ENCODE results near the gene GALNT3.
A peak's percentile ranks its signal among the peaks of the same experiment; 100 is the strongest.

The GALNT3 gene

DNA sequence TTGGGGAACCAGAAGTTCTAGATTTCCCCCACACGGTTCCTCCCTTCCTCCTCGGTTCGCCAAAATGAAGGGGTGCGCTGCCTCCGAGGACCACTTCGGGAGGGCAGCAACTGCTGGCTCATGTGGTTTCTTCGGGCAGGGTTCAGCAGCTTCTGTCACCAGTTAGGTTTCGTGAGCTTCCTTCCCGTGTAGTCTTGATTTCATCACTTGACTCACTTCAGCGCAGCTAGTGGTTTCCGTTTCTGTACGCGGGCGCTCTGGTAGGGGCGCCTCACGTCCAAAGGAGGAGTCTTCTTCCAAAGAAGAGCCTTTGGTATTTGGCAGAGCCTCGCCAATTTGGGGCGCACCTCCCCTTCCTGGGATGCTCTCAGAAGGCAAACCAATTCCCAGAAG is 485 bp upstream of the GALNT3 start:
- Histone ChIP-seq H3K4me3 (ENCODE audit: low read depth in 1 of 2, low read length in 2 of 2) (peak overlapping the region; percentile 44 to 60), H3K4me1 (ENCODE audit: insufficient read depth, low read length) (no peaks in the 10 kb centered on the region), H3K36me3 (ENCODE audit: insufficient read depth, low read length) (no peaks in the 10 kb centered on the region), H3K27me3 (ENCODE audit: control insufficient read depth in 1 of 2, insufficient read depth in 2 of 2, low read length in 2 of 2) (peaks cover 9 to 16% of the 10 kb centered on the region in 2 donors), H3K9me3 (ENCODE audit: low read length) (no peaks in the 10 kb centered on the region), H3K27ac (ENCODE audit: low read depth, low read length) (no peak overlapping the region), H3K9ac (ENCODE audit: low read length) (no peak overlapping the region)

DNA sequence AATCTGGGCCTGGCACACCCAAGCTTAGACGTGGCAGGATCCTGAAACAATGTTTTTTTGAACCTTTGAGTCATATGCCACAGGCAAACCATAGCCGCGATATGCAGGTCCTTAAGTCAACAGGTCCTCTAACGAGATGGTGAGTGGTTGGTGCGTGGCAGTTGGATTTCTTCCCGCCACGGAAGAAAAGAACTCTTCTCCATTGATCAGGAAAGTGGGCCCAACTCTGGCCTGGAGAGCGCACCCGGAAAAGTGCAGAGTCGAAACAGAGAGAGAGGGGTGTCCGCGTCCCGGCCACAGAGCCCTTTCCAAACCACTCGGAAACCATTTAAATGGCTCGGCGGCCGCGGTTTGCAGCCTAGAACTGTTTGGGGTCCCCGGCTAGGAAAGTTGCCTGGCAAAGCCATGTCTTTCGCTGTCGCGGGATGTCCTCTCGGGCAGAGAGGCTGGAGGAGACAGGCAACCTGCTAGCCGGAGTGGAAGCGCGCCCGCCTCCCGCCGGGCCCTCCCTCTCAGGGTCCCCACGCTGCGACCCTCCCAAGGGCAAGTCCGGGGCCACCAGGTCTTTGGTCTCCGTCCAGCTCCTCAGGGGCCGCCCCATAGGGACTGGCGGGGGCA is 777 bp downstream of the GALNT3 start:
- Histone ChIP-seq H3K27ac (ENCODE audit: low read depth, low read length) (no peak overlapping the region), H3K9me3 (ENCODE audit: low read length) (no peaks in the 10 kb centered on the region), H3K9ac (ENCODE audit: low read length) (no peak overlapping the region), H3K4me3 (ENCODE audit: low read depth in 1 of 2, low read length in 2 of 2) (peak overlapping the region; percentile 18 to 44), H3K27me3 (ENCODE audit: control insufficient read depth in 1 of 2, insufficient read depth in 2 of 2, low read length in 2 of 2) (peaks cover 9 to 16% of the 10 kb centered on the region in 2 donors), H3K4me1 (ENCODE audit: insufficient read depth, low read length) (no peaks in the 10 kb centered on the region), H3K36me3 (ENCODE audit: insufficient read depth, low read length) (no peaks in the 10 kb centered on the region)

DNA sequence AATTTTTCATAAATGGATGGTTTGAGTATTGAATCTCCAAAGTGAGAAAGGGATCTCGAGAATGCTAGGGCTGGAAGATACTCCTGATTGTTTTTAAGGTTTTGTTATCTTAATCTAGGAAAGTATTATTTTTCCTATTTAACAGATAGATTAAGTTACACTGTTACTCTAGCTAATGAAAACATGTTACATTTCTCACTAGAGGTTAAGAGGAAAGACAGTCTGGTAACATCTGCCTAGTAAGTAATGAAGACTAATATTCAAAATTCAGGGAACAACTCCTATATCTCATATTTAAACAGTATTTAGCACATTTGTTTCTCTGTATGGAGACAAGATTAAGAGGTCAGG is 2.0 kb downstream of the GALNT3 start:
- Histone ChIP-seq H3K9ac (ENCODE audit: low read length) (no peak overlapping the region), H3K27me3 (ENCODE audit: control insufficient read depth in 1 of 2, insufficient read depth in 2 of 2, low read length in 2 of 2) (peaks cover 9 to 16% of the 10 kb centered on the region in 2 donors), H3K9me3 (ENCODE audit: low read length) (no peaks in the 10 kb centered on the region), H3K27ac (ENCODE audit: low read depth, low read length) (no peak overlapping the region), H3K4me1 (ENCODE audit: insufficient read depth, low read length) (no peaks in the 10 kb centered on the region), H3K36me3 (ENCODE audit: insufficient read depth, low read length) (no peaks in the 10 kb centered on the region), H3K4me3 (ENCODE audit: low read depth in 1 of 2, low read length in 2 of 2) (no peak overlapping the region)

DNA sequence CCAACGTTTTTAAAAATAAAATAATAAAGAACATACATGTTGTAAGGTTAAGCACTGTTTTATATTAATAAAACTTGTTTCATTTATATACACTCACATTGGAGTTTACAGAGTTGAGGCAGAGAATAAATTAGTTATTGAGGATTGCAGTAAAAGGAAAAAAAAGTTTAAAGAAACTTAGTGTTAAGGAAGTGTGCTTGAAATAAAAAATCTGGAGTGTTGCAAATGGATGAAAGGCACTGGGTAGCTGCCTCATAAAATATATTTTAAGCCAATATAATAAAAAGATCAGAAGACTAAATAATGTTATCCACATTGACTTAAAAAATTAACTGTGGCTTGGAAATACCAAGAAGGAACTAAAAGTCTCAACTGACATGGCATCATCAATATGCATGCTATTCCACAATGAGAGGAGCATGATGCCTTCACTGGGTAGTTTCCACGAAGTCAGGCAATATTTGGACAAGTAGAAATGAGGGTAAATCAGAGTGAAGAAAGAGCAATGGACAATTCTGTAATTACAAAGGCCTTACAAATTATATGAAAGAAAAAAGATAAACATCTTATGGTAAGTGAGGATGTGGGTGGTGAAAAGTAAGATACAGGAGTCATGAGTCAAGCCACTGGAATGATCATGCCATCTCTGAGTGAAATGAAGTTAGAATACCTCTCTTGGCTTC is 2.5 kb downstream of the GALNT3 start:
- no peaks in the 10 kb centered on the region for H3K36me3 ChIP-seq (ENCODE audit: insufficient read depth, low read length)
- peaks cover 9 to 16% of the 10 kb centered on the region in 2 donors for H3K27me3 ChIP-seq (ENCODE audit: control insufficient read depth in 1 of 2, insufficient read depth in 2 of 2, low read length in 2 of 2)
- no peak overlapping the region for H3K4me3 ChIP-seq (ENCODE audit: low read depth in 1 of 2, low read length in 2 of 2)
- H3K27ac ChIP-seq (ENCODE audit: low read depth, low read length): no peak overlapping the region
- no peaks in the 10 kb centered on the region for H3K9me3 ChIP-seq (ENCODE audit: low read length)
- H3K4me1 ChIP-seq (ENCODE audit: insufficient read depth, low read length): no peaks in the 10 kb centered on the region
- H3K9ac ChIP-seq (ENCODE audit: low read length): no peak overlapping the region

DNA sequence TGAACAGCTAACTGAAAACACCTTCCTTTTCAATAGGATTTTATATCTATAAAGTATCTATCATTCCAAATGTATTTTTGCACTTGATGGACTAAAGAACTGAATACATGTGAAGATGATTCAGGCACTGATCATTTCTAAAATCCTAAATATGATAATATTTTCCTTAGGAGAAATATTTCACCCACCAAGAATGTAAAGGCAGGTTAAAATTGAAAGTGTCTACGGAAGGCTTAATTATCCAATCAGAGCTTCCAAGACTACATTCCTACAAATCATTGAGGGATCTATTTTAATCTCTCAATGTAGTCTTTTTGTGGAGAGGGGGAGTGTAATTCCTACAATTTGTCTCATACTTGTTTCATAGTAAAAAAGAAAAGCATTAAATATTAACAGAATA is 3.6 kb downstream of the GALNT3 start:
- Histone ChIP-seq H3K9ac (ENCODE audit: low read length) (no peak overlapping the region), H3K27ac (ENCODE audit: low read depth, low read length) (no peak overlapping the region), H3K36me3 (ENCODE audit: insufficient read depth, low read length) (no peaks in the 10 kb centered on the region), H3K4me1 (ENCODE audit: insufficient read depth, low read length) (no peaks in the 10 kb centered on the region), H3K4me3 (ENCODE audit: low read depth in 1 of 2, low read length in 2 of 2) (no peak overlapping the region), H3K27me3 (ENCODE audit: control insufficient read depth in 1 of 2, insufficient read depth in 2 of 2, low read length in 2 of 2) (peaks cover 9 to 16% of the 10 kb centered on the region in 2 donors), H3K9me3 (ENCODE audit: low read length) (no peaks in the 10 kb centered on the region)

DNA sequence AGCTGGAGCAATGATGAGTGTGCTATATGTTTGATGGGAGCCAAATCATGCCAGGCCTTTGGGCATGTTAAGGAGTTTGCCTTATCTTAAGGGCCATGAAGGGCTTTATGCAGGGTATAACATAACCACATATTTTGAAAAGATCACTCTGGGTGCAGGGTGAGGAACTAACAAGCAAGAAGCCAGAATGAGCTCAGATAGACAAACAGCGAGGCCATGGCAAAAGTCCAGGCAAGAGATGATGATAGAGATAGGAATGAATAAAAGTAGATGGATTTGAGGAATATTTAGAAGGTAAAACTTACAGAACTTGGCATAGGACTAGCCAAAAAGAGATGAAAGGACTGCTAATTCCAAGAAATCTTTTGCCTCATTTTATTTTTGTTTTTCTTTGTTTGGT is 6.7 kb downstream of the GALNT3 start:
- H3K4me3 ChIP-seq (ENCODE audit: low read depth in 1 of 2, low read length in 2 of 2): no peak overlapping the region
- no peaks in the 10 kb centered on the region for H3K36me3 ChIP-seq (ENCODE audit: insufficient read depth, low read length)
- no peak overlapping the region for H3K27ac ChIP-seq (ENCODE audit: low read depth, low read length)
- H3K4me1 ChIP-seq (ENCODE audit: insufficient read depth, low read length): no peaks in the 10 kb centered on the region
- H3K9ac ChIP-seq (ENCODE audit: low read length): no peak overlapping the region
- no peaks in the 10 kb centered on the region for H3K27me3 ChIP-seq (ENCODE audit: control insufficient read depth in 1 of 2, insufficient read depth in 2 of 2, low read length in 2 of 2)
- H3K9me3 ChIP-seq (ENCODE audit: low read length): no peaks in the 10 kb centered on the region

DNA sequence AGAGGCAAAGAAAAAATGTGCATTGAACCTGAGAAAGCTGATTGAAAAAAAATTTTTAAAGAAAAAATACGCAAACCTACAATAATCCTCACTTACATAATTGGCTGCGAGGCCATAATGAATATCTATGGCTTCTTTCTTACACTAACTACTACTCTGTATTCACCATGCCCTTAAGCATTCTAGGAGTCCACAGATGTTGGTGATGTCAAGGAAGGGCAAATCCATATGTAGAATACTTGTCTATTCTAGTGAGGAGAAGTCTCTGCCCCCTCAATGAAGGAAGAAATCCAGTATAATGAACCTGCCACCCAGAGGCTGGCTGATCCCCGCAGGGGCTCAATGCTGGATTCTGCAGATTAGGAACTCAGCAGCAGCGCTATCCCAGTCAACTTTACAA is 14.3 kb downstream of the GALNT3 start:
- Histone ChIP-seq H3K9ac (ENCODE audit: low read length) (no peak overlapping the region), H3K27me3 (ENCODE audit: control insufficient read depth in 1 of 2, insufficient read depth in 2 of 2, low read length in 2 of 2) (no peaks in the 10 kb centered on the region), H3K36me3 (ENCODE audit: insufficient read depth, low read length) (no peaks in the 10 kb centered on the region), H3K27ac (ENCODE audit: low read depth, low read length) (no peak overlapping the region), H3K9me3 (ENCODE audit: low read length) (no peaks in the 10 kb centered on the region), H3K4me1 (ENCODE audit: insufficient read depth, low read length) (no peaks in the 10 kb centered on the region), H3K4me3 (ENCODE audit: low read depth in 1 of 2, low read length in 2 of 2) (no peak overlapping the region)

DNA sequence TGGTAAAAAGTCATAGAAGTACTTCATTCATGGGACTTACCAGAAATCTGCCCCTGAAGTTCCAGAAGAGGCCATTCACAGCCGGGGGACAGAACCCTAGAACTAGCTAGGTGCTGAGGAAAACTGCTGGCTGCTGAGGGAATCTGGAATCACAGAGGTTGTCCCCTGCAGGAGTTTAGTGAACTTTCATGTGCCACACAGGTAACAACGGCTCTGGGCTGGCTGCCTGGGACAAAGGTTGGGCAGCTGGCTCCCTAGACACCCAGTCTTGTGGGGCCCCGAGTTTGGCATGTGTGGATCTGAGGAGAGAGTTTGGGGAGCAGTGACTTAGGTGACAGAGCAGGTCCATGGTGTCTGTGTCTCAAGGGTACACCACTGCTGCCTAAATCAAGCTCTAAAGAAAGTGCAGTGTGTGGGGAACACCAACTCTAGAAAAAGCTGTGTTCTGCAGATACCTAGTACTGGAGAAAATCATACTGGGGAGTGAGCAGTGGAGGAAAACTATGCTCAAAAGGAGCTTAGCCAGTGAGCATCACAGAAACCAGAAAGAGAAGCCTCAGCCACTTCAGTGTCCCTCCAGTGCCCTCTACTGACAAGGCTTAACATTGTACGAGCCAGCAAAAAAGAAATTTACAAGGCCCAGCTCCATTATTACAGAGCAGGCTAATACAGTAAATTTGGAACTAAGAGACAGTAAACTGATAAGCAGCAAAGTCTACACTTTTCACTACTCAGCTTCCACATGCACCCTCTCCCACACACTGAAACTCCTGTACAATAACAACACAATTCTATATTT is 15.2 kb downstream of the GALNT3 start:
- Histone ChIP-seq H3K9me3 (ENCODE audit: low read length) (no peaks in the 10 kb centered on the region), H3K4me3 (ENCODE audit: low read depth in 1 of 2, low read length in 2 of 2) (no peak overlapping the region), H3K36me3 (ENCODE audit: insufficient read depth, low read length) (no peaks in the 10 kb centered on the region), H3K27ac (ENCODE audit: low read depth, low read length) (no peak overlapping the region), H3K27me3 (ENCODE audit: control insufficient read depth in 1 of 2, insufficient read depth in 2 of 2, low read length in 2 of 2) (no peaks in the 10 kb centered on the region), H3K9ac (ENCODE audit: low read length) (no peak overlapping the region), H3K4me1 (ENCODE audit: insufficient read depth, low read length) (no peaks in the 10 kb centered on the region)

DNA sequence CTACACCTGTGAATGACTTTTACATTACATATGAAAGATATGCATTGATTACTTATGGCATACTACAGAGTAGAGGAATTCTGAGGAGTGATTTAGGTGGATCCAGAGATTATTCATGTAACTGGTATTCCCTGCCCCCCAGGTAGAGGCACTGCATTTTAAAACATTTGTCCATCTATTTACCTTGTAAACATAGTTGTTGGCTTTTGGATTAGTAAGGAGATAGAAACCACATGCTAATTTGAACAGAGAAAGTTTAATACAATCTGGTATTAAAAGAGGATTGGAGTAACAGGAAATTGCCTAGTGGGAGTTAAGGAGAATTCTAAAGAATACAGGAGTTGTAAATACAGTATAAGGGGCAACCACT is 15.9 kb downstream of the GALNT3 start:
- Histone ChIP-seq H3K9ac (ENCODE audit: low read length) (no peak overlapping the region), H3K36me3 (ENCODE audit: insufficient read depth, low read length) (no peaks in the 10 kb centered on the region), H3K9me3 (ENCODE audit: low read length) (no peaks in the 10 kb centered on the region), H3K27ac (ENCODE audit: low read depth, low read length) (no peak overlapping the region), H3K27me3 (ENCODE audit: control insufficient read depth in 1 of 2, insufficient read depth in 2 of 2, low read length in 2 of 2) (no peaks in the 10 kb centered on the region), H3K4me3 (ENCODE audit: low read depth in 1 of 2, low read length in 2 of 2) (no peak overlapping the region), H3K4me1 (ENCODE audit: insufficient read depth, low read length) (no peaks in the 10 kb centered on the region)

DNA sequence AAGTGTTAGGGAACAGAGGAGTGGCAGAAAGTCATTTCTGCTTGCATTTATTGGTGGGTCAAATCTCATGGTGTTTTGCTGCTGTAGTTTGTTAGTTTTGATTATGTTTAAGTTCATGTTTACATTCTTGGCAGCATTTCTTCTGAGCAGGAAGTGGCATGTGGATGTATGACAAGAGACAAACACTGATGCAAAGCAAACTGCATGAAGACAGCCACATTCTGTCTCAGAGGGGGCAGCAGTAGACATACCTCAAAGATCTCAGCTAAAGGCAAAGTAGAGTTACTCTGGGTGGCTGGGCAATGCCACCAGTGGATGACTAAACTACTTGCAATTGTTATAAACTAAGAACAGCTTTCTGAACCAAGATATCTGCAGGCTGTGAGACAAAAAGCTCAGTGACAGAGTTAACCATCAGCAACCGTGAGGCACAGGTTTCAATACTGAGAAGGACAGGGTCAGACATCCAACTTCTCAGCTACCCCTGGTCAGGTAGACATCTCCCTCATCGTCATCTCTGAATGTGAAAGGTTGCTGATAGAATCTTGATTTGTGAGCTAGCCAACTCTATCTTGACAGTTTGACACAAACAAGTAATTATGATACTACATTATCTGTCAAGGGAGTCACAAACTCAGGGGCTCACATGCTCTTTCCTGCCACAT is 16.4 kb downstream of the GALNT3 start:
- Histone ChIP-seq H3K4me3 (ENCODE audit: low read depth in 1 of 2, low read length in 2 of 2) (no peak overlapping the region), H3K4me1 (ENCODE audit: insufficient read depth, low read length) (no peaks in the 10 kb centered on the region), H3K9me3 (ENCODE audit: low read length) (no peaks in the 10 kb centered on the region), H3K27ac (ENCODE audit: low read depth, low read length) (no peak overlapping the region), H3K9ac (ENCODE audit: low read length) (no peak overlapping the region), H3K27me3 (ENCODE audit: control insufficient read depth in 1 of 2, insufficient read depth in 2 of 2, low read length in 2 of 2) (no peaks in the 10 kb centered on the region), H3K36me3 (ENCODE audit: insufficient read depth, low read length) (no peaks in the 10 kb centered on the region)

DNA sequence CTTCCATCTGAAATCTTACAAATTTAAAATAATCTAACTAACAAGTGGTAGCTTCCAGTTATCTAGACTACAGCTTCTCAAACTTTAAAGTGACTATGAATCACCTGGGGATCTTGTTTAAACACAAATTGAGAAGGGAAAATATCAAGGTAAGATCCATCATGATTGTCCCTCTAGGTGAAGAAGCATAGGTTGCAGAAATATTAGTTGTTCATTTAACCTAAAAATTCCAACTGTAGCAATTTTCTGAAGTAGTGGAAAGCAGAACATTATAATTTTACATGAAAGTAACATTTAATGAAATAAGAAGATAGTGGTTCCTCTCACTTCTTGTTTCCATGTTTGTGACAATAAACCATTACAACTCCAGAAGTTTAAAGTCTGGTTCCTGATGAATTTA is 17.3 kb downstream of the GALNT3 start:
- Histone ChIP-seq H3K9ac (ENCODE audit: low read length) (no peak overlapping the region), H3K36me3 (ENCODE audit: insufficient read depth, low read length) (no peaks in the 10 kb centered on the region), H3K9me3 (ENCODE audit: low read length) (no peaks in the 10 kb centered on the region), H3K4me1 (ENCODE audit: insufficient read depth, low read length) (no peaks in the 10 kb centered on the region), H3K4me3 (ENCODE audit: low read depth in 1 of 2, low read length in 2 of 2) (no peak overlapping the region), H3K27ac (ENCODE audit: low read depth, low read length) (no peak overlapping the region), H3K27me3 (ENCODE audit: control insufficient read depth in 1 of 2, insufficient read depth in 2 of 2, low read length in 2 of 2) (no peaks in the 10 kb centered on the region)

Data from muscle layer of colon (tissue), 2 donors.